Measurements from ENCODE around the gene CACNA2D1.

CACNA2D1 gene

DNA sequence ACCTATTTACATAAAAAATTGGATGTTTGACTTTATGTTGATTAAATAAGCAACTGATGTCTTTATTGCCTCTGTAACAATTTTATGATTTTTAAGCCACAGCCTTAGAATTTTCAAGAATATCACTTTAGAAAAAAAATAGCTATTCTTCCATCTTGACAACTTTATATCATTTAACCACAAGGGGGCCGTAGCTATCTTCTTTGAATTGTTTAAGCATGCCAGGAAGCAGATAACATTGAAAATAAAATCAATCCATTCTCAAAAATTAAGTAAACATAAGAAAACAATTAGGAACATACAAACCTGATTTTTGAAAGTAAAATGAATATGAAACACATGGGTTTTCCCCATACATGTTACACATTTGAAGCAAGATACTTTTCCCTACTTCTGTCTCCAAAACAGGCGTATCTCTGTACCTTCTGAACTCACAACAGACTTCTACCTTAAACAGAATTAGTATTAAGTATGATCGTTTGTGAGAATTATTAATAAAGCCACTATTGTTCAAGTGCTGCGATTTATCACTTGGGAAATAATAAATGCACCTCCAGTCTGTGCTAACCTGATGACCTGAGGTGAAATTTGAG is 209.0 kb downstream of the CACNA2D1 start:
- no peak for DNase-seq (ENCODE audit: insufficient read length, low spot score)
- FAIRE-seq, result peak; percentile 80

DNA sequence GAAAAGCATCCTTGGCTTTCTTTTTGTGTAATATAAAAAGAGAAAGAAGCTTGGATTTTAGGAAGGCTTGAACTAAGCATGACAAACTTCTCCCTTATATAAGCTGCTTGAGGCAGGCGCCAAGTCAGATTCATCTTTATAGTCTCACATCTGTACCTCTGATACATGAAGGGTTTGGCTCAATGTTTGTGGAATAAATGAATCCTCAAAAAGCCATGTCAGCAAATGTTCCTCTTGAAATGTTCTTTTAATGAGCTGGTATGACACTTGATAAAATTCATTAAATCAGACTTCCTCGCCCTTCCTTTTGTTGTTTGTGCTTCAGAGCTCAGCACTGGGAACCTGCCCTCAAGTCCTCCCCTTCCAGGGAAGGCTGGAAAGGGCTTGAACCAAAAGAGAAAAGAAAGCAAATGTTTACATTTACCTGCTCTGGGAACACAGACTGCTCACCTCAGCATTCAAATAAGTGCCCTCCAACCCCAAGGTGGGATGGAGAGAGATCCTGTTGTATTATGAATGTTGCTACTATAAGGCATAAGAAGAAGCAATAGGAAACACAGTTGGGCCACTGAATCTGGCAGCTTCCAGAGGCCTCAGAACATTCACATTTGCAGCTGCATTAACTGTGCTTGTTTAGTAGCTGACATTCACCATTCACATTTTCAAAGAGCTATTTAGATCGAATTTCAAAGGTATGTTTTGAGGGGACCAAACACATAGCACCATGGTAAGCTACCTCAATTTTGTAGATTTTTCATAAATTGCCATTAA is 212.6 kb downstream of the CACNA2D1 start:
- FAIRE-seq (no peak), DNase-seq (ENCODE audit: insufficient read length, low spot score) (no peak)

DNA sequence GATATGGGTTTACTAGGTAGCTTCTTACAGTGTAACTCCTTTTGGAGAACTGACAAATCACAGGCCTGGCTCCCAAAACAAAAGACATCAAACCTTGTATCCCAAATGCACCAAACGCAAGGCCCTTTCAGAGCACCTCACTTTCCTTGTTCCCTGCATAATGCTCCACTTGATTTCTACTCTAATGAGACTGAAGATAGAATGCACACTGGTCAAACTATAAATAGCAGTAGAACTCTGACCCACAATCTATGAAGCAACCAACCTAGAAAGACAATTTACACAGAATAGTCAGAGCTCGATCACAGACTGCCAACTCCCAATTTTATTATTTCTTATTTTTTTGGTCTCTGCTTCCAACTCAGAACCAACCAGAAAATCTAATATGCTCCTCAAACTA is 214.4 kb downstream of the CACNA2D1 start:
- no peak for DNase-seq (ENCODE audit: insufficient read length, low spot score)
- no peak for FAIRE-seq

DNA sequence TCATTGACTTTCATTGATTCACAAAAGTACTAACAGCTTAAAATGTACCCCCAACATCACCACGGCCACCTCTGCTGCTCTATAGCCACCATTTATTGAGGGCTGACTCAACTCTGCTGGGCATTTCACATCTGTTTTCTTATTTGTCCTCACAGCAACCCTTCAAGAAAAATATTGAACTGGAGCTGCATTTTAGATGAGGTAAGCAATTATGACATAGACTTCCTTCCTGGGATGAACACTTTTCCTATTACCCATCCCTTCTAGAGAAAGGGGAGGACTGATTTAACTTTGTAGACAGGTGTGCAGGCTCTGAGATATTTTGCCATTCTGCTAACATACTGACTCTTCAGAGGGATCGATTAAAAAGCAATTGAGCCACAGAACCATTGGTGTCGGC is 217.4 kb downstream of the CACNA2D1 start:
- DNase-seq (ENCODE audit: insufficient read length, low spot score) (no peak), FAIRE-seq (no peak)

DNA sequence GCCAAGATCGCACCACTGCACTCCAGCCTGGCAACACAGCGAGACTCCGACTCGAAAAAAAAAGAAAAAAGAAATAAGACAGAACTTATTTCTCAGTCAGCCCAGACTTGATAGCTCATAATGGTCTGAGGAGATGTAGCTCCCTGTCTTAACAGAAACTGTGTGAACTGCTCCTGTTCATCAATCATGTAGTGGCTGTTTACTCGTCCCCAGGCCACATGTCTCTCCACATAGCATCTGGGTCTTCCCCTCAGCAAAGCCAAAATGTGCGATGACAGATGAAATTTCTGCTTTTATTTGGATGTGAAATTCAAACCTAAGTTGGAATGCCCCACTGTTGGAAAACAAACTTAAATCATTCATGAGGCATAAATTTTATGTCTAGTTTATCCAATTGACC is 219.0 kb downstream of the CACNA2D1 start:
- FAIRE-seq, result no peak
- DNase-seq (ENCODE audit: insufficient read length, low spot score), result no peak

DNA sequence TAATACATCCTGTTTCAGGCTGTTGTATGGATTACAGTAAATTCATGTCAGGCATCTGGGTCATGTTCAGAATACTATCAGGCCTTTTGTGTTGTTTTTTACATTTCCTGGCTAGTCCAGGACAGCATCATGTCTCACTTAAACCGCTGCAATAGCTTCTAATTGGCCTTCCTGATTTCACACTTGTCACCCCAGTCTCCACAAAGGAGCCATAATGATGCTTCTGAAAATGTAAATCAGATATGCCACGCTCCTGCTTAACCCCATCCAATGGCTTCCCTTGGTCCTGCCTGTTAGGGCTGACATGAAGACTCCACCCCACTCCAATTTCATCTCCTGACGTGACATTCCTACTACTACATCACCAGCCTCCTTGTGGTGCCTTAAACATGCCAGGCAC is 220.0 kb downstream of the CACNA2D1 start:
- FAIRE-seq (no peak), DNase-seq (ENCODE audit: insufficient read length, low spot score) (no peak)

DNA sequence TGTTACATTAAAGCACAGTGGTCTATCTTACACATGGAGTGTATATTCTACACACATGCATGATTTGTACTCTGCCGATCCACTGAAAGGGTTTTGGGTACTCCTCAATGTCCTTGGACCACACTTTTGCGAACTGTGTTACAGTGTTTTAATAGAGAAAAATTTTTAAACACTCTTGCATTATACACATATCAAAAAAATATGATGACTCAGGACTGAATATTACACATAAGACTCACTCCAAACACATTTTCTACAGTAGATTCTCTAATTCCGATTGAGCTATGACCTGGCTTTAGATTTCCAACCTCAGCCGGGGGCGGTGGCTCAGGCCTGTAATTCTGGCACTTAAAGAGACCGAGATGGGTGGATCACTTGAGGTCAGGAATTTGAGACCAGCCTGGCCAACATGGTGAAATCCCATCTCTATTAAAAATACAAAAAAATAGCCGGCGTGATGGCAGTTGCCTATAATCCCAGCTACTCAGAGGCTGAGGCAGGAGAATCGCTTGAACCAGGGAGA is 222.4 kb downstream of the CACNA2D1 start:
- DNase-seq (ENCODE audit: insufficient read length, low spot score), result no peak
- FAIRE-seq, result no peak

DNA sequence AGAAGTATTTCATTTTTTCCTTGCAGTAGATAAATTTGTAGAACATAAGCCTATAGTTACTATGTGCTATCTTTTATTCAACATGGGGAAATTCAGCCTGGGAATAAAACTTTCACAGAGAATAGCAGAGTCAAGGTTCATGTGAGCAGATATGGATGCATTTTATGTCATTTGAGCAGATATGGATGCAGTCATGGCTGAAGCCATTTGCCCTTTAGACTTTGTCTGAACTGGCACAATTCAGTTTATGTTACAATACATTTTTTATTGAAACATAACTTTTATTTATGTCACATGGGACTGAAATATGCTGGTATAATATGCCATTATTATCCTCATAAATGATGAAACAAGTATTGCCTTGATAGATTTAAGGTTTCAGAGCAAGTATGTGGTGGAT is 231.1 kb downstream of the CACNA2D1 start:
- FAIRE-seq, result no peak
- DNase-seq (ENCODE audit: insufficient read length, low spot score), result no peak

DNA sequence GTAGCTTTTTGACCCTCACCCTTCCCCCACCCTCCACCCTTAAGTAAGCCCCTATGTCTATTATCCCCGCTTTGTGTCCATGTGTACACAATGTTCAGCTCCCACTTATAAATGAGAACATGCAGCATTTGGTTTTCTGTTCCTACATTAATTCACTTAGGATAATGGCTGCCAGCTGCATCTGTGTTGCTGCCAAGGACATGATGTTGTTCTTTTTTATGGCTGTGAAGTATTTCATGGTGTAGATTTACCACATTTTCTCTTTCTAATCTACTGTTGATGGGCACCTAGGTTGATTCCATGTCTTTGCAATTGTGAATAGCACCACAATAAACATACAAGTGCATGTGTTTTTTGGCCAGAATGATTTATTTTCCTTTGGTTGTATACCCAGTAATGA is 232.2 kb downstream of the CACNA2D1 start:
- FAIRE-seq (no peak), DNase-seq (ENCODE audit: insufficient read length, low spot score) (no peak)

DNA sequence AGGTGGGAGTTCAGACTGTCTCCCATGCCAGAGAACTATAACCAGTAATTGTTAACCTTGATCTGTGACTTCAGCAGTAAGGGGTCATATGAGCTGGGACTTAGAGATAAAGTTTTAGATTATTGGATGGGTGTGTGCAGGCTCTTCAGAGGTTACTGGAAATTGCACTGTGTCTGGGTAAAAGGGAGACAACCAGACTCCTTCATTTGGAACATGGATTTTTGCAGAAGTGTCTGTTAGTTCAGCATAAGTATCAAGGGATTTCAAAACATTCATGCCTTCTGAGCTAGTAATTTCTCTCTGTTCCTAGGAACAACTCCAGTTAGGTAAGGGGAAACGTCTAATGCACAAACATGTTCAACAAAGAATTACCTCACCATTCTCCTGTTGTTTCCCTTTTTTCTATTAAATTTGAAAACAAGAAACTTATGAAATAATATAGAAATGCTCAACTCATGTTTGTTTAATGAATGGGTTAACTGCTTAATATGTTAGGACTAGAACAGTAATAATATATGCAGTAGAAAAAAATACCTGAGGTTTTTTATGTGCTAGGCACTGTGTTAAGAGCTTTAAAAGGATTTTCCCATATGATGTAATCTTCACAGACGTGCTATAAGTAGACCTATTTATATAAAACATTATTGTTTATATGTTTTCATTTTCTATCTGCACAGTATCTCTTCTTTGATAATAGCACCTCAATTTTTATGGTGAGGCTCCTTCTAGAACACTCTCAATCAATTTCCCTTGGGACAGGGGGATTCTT is 233.0 kb downstream of the CACNA2D1 start:
- FAIRE-seq, result no peak
- DNase-seq (ENCODE audit: insufficient read length, low spot score), result no peak

DNA sequence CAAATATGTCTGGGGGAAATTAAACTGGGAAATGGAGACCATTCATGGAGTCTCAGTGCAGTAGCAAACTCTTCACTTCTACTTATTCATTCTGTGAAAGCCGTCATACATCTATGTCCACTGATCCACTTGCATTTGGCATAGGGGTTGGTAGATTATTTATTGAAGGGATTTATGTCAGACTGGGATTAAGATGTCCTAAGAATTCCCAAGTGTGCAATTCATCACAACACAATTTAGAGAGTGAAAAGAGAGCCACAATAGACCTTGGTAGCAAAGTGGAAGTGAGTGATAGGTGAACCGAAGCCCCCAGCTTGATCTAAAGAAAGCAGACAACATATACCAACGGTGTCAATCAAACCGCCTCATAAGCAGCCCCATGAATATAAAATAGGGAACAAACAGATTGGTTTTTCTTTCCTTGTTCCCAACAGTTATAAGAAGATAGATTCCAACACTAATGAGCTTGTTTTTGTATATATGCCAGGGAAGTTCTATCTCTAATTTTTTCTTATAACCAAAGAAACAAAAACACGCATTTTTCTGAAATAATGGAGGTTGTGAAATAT is 234.3 kb downstream of the CACNA2D1 start:
- FAIRE-seq, result no peak

DNA sequence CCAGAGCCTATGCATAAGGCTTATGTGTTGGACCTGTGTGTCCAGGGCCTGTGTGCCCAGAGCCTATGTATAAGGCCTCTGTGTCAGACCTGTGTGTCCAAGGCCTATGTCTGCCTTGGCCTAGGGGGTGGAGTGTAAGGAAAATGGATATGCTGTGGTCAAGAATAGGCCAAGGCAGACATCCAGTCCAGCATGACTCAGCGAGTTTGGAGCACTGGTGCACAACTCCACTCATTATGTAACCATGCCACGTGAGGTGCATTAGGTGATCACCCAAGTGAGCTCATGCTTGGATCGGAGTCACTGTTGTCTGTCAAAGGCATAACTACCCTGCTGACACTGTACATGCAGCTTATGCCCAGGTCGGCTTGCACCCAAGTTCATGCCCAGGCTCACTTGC is 238.9 kb downstream of the CACNA2D1 start:
- DNase-seq (ENCODE audit: insufficient read length, low spot score) (no peak), FAIRE-seq (no peak)

More for the DNA sequence above, 234.3 kb downstream of the CACNA2D1 start:
- no peak for DNase-seq (ENCODE audit: insufficient read length, low spot score)

DNA sequence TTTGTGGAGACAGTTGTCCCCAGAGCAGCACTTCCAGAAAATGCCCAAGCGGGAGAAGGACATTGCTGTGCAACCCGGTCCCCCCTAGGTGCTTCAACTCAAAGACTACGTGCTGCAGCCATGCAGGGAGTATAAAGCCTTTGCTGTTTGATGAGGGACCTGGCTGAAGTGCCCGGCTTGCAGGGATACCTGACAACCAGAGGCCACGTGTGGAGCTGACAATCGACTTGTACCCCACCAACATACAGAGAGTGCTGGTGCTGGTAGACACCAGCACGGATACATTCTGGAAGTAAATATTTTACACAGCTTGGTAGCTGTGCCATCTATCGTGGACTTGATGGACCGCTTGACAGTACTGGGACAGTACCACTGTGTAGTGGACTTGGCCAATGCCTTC is 240.6 kb downstream of the CACNA2D1 start:
- FAIRE-seq (no peak), DNase-seq (ENCODE audit: insufficient read length, low spot score) (no peak)

DNA sequence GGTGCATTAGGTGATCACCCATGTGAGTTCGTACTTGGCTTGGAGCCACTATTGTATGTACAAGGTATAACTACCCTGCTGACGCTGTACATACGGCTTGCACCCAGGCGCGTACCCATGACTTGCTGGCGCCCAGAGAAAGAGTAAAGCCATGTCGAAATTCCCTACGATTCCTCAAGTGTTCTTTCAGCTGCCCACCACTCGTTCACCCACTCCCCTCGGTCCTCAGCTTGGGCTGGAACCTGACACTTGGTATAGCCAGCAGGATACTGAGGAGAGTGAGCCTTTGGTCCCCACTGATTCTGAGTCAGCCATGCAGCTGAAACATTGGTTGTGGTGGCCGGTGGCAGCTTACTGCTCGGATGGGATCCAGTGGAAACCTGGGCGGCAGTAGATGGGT is 241.5 kb downstream of the CACNA2D1 start:
- DNase-seq (ENCODE audit: insufficient read length, low spot score) (no peak), FAIRE-seq (no peak)

DNA sequence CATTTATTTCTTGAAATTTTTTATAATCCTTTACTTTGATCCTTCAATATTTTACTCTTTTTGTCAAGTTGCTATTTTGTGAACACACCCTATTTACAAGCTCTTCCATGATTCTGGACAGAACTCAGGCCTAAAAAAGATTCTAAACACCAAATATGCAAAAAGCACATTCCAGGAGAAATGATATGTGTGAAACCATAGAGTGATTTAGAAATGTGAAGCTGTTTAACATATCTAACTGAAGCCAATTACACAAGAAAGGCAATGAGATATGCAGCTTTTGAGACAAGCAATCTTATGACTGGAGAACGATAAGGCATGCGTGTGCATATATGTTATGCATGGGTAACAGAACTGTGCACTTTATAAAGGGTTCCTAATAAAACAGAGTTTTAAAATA is 243.0 kb downstream of the CACNA2D1 start:
- FAIRE-seq, result no peak
- no peak for DNase-seq (ENCODE audit: insufficient read length, low spot score)

DNA sequence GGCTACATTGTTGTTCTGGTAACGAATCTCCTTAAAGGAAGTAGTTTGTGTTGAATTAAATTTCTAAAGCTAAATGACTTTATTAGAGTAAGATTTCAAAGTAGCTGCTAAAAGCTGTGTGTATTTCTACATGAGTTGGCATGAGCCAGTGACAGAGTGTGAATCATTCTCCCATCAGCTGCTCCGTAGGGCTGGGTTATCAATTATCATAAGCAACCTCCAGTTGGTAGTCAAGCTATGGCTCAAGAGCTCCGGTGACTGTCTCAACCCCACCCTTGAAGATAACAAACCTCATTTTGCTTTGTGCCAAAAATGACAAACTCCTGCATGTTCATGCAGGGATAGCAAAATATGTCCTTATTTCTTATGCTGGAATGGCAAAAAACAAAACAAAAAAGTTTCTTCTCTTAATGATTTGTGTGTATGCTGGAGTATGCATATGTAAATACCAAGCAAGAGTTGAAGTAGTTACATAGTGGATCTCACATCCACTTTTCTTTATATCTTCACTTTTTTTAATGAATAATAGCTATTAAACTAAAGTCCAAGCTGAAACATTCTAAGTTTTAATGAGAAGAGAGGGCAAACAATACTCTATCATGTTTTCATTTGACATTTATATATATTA is 249.4 kb downstream of the CACNA2D1 start:
- DNase-seq (ENCODE audit: insufficient read length, low spot score), result no peak
- FAIRE-seq, result no peak

DNA sequence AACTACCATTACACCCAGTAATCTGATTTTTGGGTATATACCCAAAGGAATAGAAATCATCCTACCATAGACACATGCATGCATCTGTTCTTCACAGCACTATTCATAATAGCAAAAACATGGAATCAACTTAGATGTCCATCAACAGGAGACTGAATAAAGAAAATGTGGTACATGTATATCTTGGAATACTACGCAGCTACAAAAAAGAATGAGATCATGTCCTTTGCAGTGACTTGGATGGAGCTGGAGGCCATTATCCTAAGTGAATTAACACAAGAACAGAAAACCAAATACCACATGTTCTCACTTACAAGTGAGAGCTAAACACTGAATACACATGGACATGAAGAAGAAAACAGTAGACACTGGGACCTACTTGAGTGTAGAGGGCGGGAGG is 254.9 kb downstream of the CACNA2D1 start:
- DNase-seq (ENCODE audit: insufficient read length, low spot score) (no peak), FAIRE-seq (no peak)

DNA sequence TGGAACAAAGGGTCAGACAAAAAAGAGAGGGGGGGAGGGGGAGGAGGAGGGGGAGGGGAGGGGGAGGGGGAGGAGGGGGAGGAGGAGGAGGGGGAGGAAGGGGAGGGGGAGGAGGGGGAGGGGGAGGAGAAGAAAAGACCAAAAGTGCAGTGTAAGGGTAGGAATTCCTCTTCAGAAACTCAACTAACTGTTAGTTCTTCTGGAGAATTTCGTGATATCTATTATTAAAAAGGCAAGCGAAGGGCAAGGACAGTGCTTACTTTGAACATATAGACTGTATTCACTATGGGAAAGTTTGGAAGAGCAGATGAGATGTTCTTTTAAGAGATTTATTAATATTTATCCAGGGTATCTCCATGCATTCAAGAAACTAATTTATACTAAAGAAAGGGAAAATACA is 258.1 kb downstream of the CACNA2D1 start:
- no peak for FAIRE-seq
- no peak for DNase-seq (ENCODE audit: insufficient read length, low spot score)

DNA sequence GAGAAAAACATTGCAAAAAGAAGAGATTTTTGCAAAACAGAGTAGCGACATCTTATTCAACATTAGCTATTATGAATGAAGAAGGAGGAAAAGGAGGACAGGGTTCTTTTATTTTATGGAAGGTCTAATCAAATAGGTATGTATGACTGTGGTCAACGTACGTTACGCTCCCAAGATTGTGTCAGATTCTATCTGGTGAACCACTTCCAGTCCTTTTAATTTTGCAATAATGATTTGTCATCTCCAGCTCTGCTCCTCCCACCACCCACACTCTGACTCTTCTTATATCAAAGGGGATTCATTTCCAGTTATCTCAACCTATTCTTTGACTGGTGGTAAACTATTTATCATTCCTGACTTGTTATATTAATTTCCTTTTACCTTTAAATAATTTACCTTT is 259.9 kb downstream of the CACNA2D1 start:
- DNase-seq (ENCODE audit: insufficient read length, low spot score) (no peak), FAIRE-seq (no peak)

DNA sequence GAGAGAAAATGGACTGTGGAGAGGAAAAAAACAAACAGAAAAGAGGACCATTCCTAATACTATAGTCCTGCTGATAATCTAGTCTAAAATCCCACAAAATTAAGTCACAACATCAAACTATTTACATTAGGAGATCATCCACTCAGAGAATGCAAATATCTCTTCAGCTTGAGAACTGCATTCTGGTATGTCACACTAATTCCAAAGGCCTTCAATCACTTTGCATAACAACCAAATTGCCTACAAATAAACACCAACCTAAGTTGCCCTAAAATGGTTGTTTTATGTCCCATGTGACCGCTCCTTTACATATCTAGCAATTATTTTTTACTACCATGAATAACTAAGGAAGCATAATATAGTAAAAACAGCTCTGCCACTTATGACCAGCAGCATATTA is 264.3 kb downstream of the CACNA2D1 start:
- FAIRE-seq, result no peak
- DNase-seq (ENCODE audit: insufficient read length, low spot score), result no peak

DNA sequence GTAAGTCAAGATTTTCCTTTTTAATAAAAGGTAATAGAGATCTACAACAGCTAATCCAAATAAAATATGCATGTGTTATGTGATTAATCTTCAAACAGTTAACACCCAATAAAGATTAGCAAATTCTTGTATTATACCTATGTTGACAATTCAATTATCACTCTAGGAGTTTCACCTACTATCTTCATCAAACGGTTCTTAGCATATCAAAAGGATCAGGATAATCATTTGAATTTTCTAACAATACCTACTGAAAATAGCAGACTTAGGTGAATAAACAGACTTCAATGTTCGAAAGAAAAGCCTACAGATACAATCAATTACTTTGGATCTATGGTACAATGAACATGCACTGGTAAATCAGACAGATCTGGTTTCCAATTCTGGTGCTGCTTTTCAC is 268.3 kb downstream of the CACNA2D1 start:
- FAIRE-seq (no peak), DNase-seq (ENCODE audit: insufficient read length, low spot score) (no peak)

All from GM19239 (cell line).